CD4-positive, CD25-positive, alpha-beta regulatory T cell (primary cell): ENCODE data around the gene SKA3. TPM values are rescaled to one million over a fixed set of nuclear protein-coding genes. Genes with fewer than 3 reads are reported as not detected.
"Not testable (repeated sequence)": the region's sequence is repeated elsewhere in the genome, so short reads cannot be mapped to it uniquely, and the experiment has no call there.

ENCODE experiments used
- ATAC-seq, 2 donors: fragments of 150-1000 bp; cut with Tn5 transposase; one replicate each; pipeline ENCODE4 v1.10.0; 2021; ENCODE audit warnings: low read depth in 2 of 2, moderate number of reproducible peaks in 2 of 2, moderate library complexity in 1 of 2
- DNase-seq, 3 donors: peaks; one replicate each; pipeline versions ENCODE4 v3.0.0 to v3.0.0-alpha.2; 2012 to 2022; ENCODE audit warnings: mixed read lengths in 1 of 3
- H3K27ac ChIP-seq: one replicate; pipeline ENCODE4 v1.7.0; 2013; ENCODE audit warnings: mild to moderate bottlenecking, low read length; ENCODE audit not compliant: insufficient read depth, poor library complexity, severe bottlenecking
- H3K27me3 ChIP-seq: one replicate; pipeline ENCODE4 v1.7.0; 2013; ENCODE audit warnings: low read length; ENCODE audit not compliant: control insufficient read depth, insufficient read depth
- H3K36me3 ChIP-seq: one replicate; pipeline ENCODE4 v1.7.0; 2013; ENCODE audit warnings: mild to moderate bottlenecking, low read length, moderate library complexity; ENCODE audit not compliant: control insufficient read depth, insufficient read depth
- H3K4me1 ChIP-seq: 2 replicates; pipeline ENCODE4 v1.7.0; 2013; ENCODE audit warnings: mild to moderate bottlenecking, low read length; ENCODE audit not compliant: insufficient read depth, control insufficient read depth, poor library complexity, severe bottlenecking
- H3K4me3 ChIP-seq: one replicate; pipeline ENCODE4 v1.7.0; 2013; ENCODE audit warnings: low read depth, mild to moderate bottlenecking, low read length, moderate library complexity
- H3K9me3 ChIP-seq, 2 experiments: 1 replicate in 1 of 2; 2 replicates in 1 of 2; pipeline ENCODE4 v1.7.0; 2013; ENCODE audit warnings: low read length in 2 of 2, mild to moderate bottlenecking in 1 of 2, moderate library complexity in 1 of 2; ENCODE audit not compliant: control insufficient read depth in 2 of 2
- H3K27ac Mint-ChIP-seq, 3 donors: one replicate each; pipeline ENCODE4 v1.8.0; 2020 to 2022; ENCODE audit warnings: mild to moderate bottlenecking in 3 of 3, mixed read lengths in 3 of 3, moderate library complexity in 2 of 3
- H3K27me3 Mint-ChIP-seq: one replicate; pipeline ENCODE4 v1.8.0; 2022; ENCODE audit warnings: mild to moderate bottlenecking, mixed read lengths
- H3K36me3 Mint-ChIP-seq: one replicate; pipeline ENCODE4 v1.8.0; 2020; ENCODE audit warnings: mixed read lengths
- H3K4me1 Mint-ChIP-seq, 4 donors: one replicate each; pipeline ENCODE4 v1.8.0; 2020 to 2022; ENCODE audit warnings: mixed read lengths in 4 of 4, mild to moderate bottlenecking in 1 of 4
- H3K4me3 Mint-ChIP-seq, 4 donors: one replicate each; pipeline ENCODE4 v1.8.0; 2020 to 2022; ENCODE audit warnings: mild to moderate bottlenecking in 4 of 4, mixed read lengths in 4 of 4, moderate library complexity in 3 of 4
- H3K9me3 Mint-ChIP-seq, 7 donors: one replicate each; pipeline ENCODE4 v1.8.0; 2020 to 2022; ENCODE audit warnings: mixed read lengths in 7 of 7, mild to moderate bottlenecking in 3 of 7, moderate library complexity in 2 of 7
- polyA plus RNA-seq, 4 donors: library from polyadenylated mRNA; unstranded; fragments of 300-500 nt; fragmentation: Illumina TruSeq; gene quantifications; one replicate each; pipeline ENCODE4 v1.2.3, GENCODE V29; 2021
- total RNA-seq: library from RNA; stranded (reverse); gene quantifications from one replicate; pipeline ENCODE4 v1.2.3, GENCODE V29; 2022

SKA3 gene
- total and polyA plus RNA-seq, 5 donors from 2014 or later = 0.72 to 3.0 (median 2.4) TPM

- not testable (repeated sequence) for DNase-seq, H3K36me3 Mint-ChIP-seq, H3K4me3 ChIP-seq, H3K36me3 ChIP-seq, H3K27ac ChIP-seq, ATAC-seq, H3K9me3 ChIP-seq, H3K27ac Mint-ChIP-seq, H3K4me3 Mint-ChIP-seq
- H3K27me3 Mint-ChIP-seq = peaks cover 28% of the 10 kb centered on the region
- H3K9me3 Mint-ChIP-seq = peaks cover 0 to 17% (median 4%) of the 10 kb centered on the region in 7 donors
- Histone ChIP-seq H3K4me1 (peaks cover 12% of the 10 kb centered on the region), H3K27me3 (peaks cover 10% of the 10 kb centered on the region)
- peaks cover 0 to 17% (median 12%) of the 10 kb centered on the region in 4 donors for H3K4me1 Mint-ChIP-seq
Observed at GRCh38 chr13:21215419-21215818, 39.1 kb upstream of the SKA3 start.

- Histone ChIP-seq H3K27me3 (peaks cover 10% of the 10 kb centered on the region), H3K4me3 (no peak overlapping the region), H3K4me1 (no peaks in the 10 kb centered on the region), H3K27ac (no peak overlapping the region), H3K36me3 (no peaks in the 10 kb centered on the region), H3K9me3 (peaks cover 0 to 7% of the 10 kb centered on the region in 2 experiments)
- DNase-seq = no peak
- Mint-ChIP-seq H3K9me3 (peaks cover 0 to 17% (median 4%) of the 10 kb centered on the region in 7 donors), H3K4me3 (no peak overlapping the region), H3K27me3 (peaks cover 34% of the 10 kb centered on the region), H3K4me1 (no peaks in the 10 kb centered on the region), H3K27ac (no peak overlapping the region), H3K36me3 (no peaks in the 10 kb centered on the region)
- no peak for ATAC-seq
Observed at GRCh38 chr13:21212138-21212775, 35.9 kb upstream of the SKA3 start.

- peaks cover 0 to 17% (median 4%) of the 10 kb centered on the region in 7 donors for H3K9me3 Mint-ChIP-seq
Observed at GRCh38 chr13:21208652-21209154, 32.4 kb upstream of the SKA3 start.

GRCh38 chr13:21202767-21203531 lies 26.6 kb upstream of the SKA3 start:
- no peak overlapping the region for H3K4me3 Mint-ChIP-seq
- H3K4me1 Mint-ChIP-seq = peaks cover 0 to 2% (median 0%) of the 10 kb centered on the region in 4 donors
- H3K9me3 ChIP-seq = no peaks in the 10 kb centered on the region
- no peaks in the 10 kb centered on the region for H3K36me3 Mint-ChIP-seq
- H3K27me3 ChIP-seq = no peaks in the 10 kb centered on the region
- no peak overlapping the region for H3K27ac Mint-ChIP-seq
- H3K27me3 Mint-ChIP-seq = peaks cover 17% of the 10 kb centered on the region
- no peaks in the 10 kb centered on the region for H3K4me1 ChIP-seq
- peaks cover 0 to 6% (median 2%) of the 10 kb centered on the region in 7 donors for H3K9me3 Mint-ChIP-seq
- DNase-seq (no peak), ATAC-seq (no peak)
- H3K27ac ChIP-seq = no peak overlapping the region
- no peaks in the 10 kb centered on the region for H3K36me3 ChIP-seq
- H3K4me3 ChIP-seq = no peak overlapping the region

More at GRCh38 chr13:21208652-21209154, 32.4 kb upstream of the SKA3 start:
- ATAC-seq (no peak), DNase-seq (no peak)
- H3K27ac ChIP-seq = no peak overlapping the region
- peaks cover 0 to 7% of the 10 kb centered on the region in 2 experiments for H3K9me3 ChIP-seq
- no peaks in the 10 kb centered on the region for H3K36me3 Mint-ChIP-seq
- no peak overlapping the region for H3K27ac Mint-ChIP-seq
- no peaks in the 10 kb centered on the region for H3K4me1 Mint-ChIP-seq
- no peaks in the 10 kb centered on the region for H3K4me1 ChIP-seq
- H3K4me3 Mint-ChIP-seq = no peak overlapping the region
- H3K27me3 Mint-ChIP-seq = peaks cover 28% of the 10 kb centered on the region
- H3K27me3 ChIP-seq = peaks cover 7% of the 10 kb centered on the region
- H3K4me3 ChIP-seq = no peak overlapping the region
- no peaks in the 10 kb centered on the region for H3K36me3 ChIP-seq

- not testable (repeated sequence) for H3K36me3 ChIP-seq, H3K4me3 Mint-ChIP-seq, H3K4me1 Mint-ChIP-seq, H3K27ac ChIP-seq, DNase-seq, H3K27ac Mint-ChIP-seq, ATAC-seq, H3K27me3 ChIP-seq, H3K9me3 ChIP-seq, H3K4me1 ChIP-seq, H3K4me3 ChIP-seq, H3K9me3 Mint-ChIP-seq, H3K36me3 Mint-ChIP-seq
- H3K27me3 Mint-ChIP-seq = peaks cover 27% of the 10 kb centered on the region
Observed at GRCh38 chr13:21201456-21202190, 25.3 kb upstream of the SKA3 start.

- not testable (repeated sequence) for H3K27me3 ChIP-seq, H3K9me3 ChIP-seq, H3K4me3 Mint-ChIP-seq, H3K27ac ChIP-seq, H3K4me1 ChIP-seq, H3K4me3 ChIP-seq, H3K36me3 Mint-ChIP-seq, ATAC-seq, DNase-seq, H3K4me1 Mint-ChIP-seq, H3K27ac Mint-ChIP-seq, H3K36me3 ChIP-seq, H3K9me3 Mint-ChIP-seq
- peaks cover 23% of the 10 kb centered on the region for H3K27me3 Mint-ChIP-seq
Observed at GRCh38 chr13:21198391-21198790, 22.0 kb upstream of the SKA3 start.

GRCh38 chr13:21197606-21198225 lies 21.4 kb upstream of the SKA3 start:
- not testable (repeated sequence) for ATAC-seq

More at GRCh38 chr13:21197606-21198225, 21.4 kb upstream of the SKA3 start:
- not testable (repeated sequence) for H3K9me3 ChIP-seq, H3K9me3 Mint-ChIP-seq, DNase-seq, H3K4me1 Mint-ChIP-seq, H3K27me3 ChIP-seq, H3K4me3 ChIP-seq, H3K36me3 ChIP-seq, H3K27ac Mint-ChIP-seq, H3K4me1 ChIP-seq, H3K27ac ChIP-seq, H3K4me3 Mint-ChIP-seq, H3K36me3 Mint-ChIP-seq
- peaks cover 29% of the 10 kb centered on the region for H3K27me3 Mint-ChIP-seq
